Fibroblast of lung (primary cell): Measurements from ENCODE around the gene C3orf20. TPM values are rescaled to one million over a fixed set of nuclear protein-coding genes. Genes with fewer than 3 reads are reported as not detected.

Experiments
- DNase-seq, 2 donors: peaks; one replicate each; pipeline versions ENCODE4 v3.0.0 to v3.0.0-alpha.2; 2010; ENCODE audit warnings: low read depth in 2 of 2
- H2AFZ ChIP-seq: 2 replicates; pipeline ENCODE4 v1.5.1; 2012; ENCODE audit warnings: low read length, control low read depth, inconsistent platforms
- H3K27ac ChIP-seq: 2 replicates; pipeline ENCODE4 v1.5.1; 2011; ENCODE audit warnings: low read length, control low read depth; ENCODE audit not compliant: insufficient read depth
- H3K27me3 ChIP-seq: 2 replicates; pipeline ENCODE4 v1.5.1; 2011; ENCODE audit warnings: mild to moderate bottlenecking, low read length; ENCODE audit not compliant: control insufficient read depth, insufficient read depth
- H3K36me3 ChIP-seq: 2 replicates; pipeline ENCODE4 v1.5.1; 2011; ENCODE audit warnings: low read length; ENCODE audit not compliant: control insufficient read depth, insufficient read depth
- H3K4me1 ChIP-seq: 2 replicates; pipeline ENCODE4 v1.5.1; 2011; ENCODE audit warnings: low read length; ENCODE audit not compliant: control insufficient read depth, insufficient read depth; ENCODE audit errors: extremely low read depth
- H3K4me2 ChIP-seq: 2 replicates; pipeline ENCODE4 v1.5.1; 2011; ENCODE audit warnings: low read length, control low read depth; ENCODE audit not compliant: insufficient read depth; ENCODE audit errors: extremely low read depth
- H3K4me3 ChIP-seq, 4 experiments: fragments of 200-600 bp in 1 of 4; sonication (generic) in 1 of 4; replicated peaks in 1 of 4; 2 replicates each; pipeline ENCODE4 v1.5.1; 2011 to 2016; ENCODE audit warnings: low read length in 4 of 4, low read depth in 3 of 4, mild to moderate bottlenecking in 3 of 4, control low read depth in 2 of 4, inconsistent platforms in 1 of 4, mixed read lengths in 1 of 4; ENCODE audit not compliant: insufficient read depth in 1 of 4; ENCODE audit errors: control extremely low read depth in 1 of 4
- H3K79me2 ChIP-seq: 2 replicates; pipeline ENCODE4 v1.5.1; 2012; ENCODE audit warnings: mild to moderate bottlenecking, low read length, inconsistent platforms; ENCODE audit not compliant: control insufficient read depth, insufficient read depth
- H3K9ac ChIP-seq: 2 replicates; pipeline ENCODE4 v1.5.1; 2011; ENCODE audit warnings: mild to moderate bottlenecking, low read length, control low read depth; ENCODE audit not compliant: insufficient read depth
- H3K9me3 ChIP-seq: 2 replicates; pipeline ENCODE4 v1.5.1; 2012; ENCODE audit warnings: low read depth, low read length; ENCODE audit not compliant: control insufficient read depth, insufficient read depth
- H4K20me1 ChIP-seq: 2 replicates; pipeline ENCODE4 v1.5.1; 2011; ENCODE audit warnings: low read length; ENCODE audit not compliant: control insufficient read depth, insufficient read depth; ENCODE audit errors: extremely low read depth
- EZH2 ChIP-seq: IDR thresholded peaks from 2 replicates; pipeline ENCODE4 v1.5.1; 2012; ENCODE audit warnings: low read length, control low read depth, mild to moderate bottlenecking; ENCODE audit errors: missing control alignments
- polyA plus RNA-seq, 2 donors: library from polyadenylated mRNA; depleted of rRNA in 1 of 2; stranded (reverse) in 1 of 2; unstranded in 1 of 2; fragments of >200 nt; gene quantifications; 2 replicates each; pipeline ENCODE4 v1.2.1, GENCODE V29; 2011 to 2012; ENCODE audit warnings: missing spikeins in 1 of 2
- total RNA-seq: library from RNA; depleted of rRNA; stranded (reverse); fragments of >200 nt; gene quantifications from 2 replicates; pipeline ENCODE4 v1.2.1, GENCODE V29; 2014
- TF ChIP-seq, protein P1 (sequence below), 2 donors: IDR thresholded peaks in 1 of 2; conservative IDR thresholded peaks in 1 of 2; 1 replicate in 1 of 2; 2 replicates in 1 of 2; pipeline ENCODE4 v1.5.1; 2011 to 2012; ENCODE audit warnings: low read length in 2 of 2, control low read depth in 1 of 2, inconsistent platforms in 1 of 2, low read depth in 1 of 2, mild to moderate bottlenecking in 1 of 2

The C3orf20 gene
- total and polyA plus RNA-seq, 2 donors (not counting 1 experiment from before 2014, with no cell fraction given), result not detected

DNA sequence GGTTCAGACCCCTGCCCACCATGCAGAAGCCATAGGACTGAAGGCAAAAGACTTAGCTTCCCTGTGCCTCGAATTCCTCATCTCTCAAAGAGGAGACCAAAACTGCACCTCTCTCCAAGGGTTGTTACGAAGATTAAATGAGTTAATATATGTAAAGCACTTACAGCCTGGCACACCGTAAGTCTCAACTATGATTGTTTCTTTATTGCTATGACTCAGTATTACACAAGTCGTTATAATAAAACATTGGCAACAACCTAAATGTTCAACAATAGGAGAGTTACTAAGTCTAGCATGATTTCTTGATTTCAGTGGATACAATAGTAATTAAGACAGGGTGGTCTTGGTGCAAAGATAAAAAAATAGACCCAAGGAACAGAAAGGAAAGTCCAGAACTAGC, 124.2 kb downstream of the C3orf20 start:
- no peaks in the 10 kb centered on the region for H3K36me3 ChIP-seq
- H3K9me3 ChIP-seq, result no peaks in the 10 kb centered on the region
- H3K4me3 ChIP-seq, result no peak overlapping the region
- H3K4me1 ChIP-seq, result no peaks in the 10 kb centered on the region
- no peak overlapping the region for H3K27ac ChIP-seq
- H4K20me1 ChIP-seq, result no peaks in the 10 kb centered on the region
- H3K9ac ChIP-seq, result no peak overlapping the region
- TF ChIP-seq, protein P1, sequence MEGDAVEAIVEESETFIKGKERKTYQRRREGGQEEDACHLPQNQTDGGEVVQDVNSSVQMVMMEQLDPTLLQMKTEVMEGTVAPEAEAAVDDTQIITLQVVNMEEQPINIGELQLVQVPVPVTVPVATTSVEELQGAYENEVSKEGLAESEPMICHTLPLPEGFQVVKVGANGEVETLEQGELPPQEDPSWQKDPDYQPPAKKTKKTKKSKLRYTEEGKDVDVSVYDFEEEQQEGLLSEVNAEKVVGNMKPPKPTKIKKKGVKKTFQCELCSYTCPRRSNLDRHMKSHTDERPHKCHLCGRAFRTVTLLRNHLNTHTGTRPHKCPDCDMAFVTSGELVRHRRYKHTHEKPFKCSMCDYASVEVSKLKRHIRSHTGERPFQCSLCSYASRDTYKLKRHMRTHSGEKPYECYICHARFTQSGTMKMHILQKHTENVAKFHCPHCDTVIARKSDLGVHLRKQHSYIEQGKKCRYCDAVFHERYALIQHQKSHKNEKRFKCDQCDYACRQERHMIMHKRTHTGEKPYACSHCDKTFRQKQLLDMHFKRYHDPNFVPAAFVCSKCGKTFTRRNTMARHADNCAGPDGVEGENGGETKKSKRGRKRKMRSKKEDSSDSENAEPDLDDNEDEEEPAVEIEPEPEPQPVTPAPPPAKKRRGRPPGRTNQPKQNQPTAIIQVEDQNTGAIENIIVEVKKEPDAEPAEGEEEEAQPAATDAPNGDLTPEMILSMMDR (conservative IDR thresholded peaks at IDR 0.05 in 1 of 2, IDR thresholded peaks at IDR 0.05 in 1 of 2; ENCODE audit: low read depth in 1 of 2, low read length in 2 of 2), result no peak
- TF ChIP-seq EZH2, result no peak
- no peak for DNase-seq
- peaks cover 4% of the 10 kb centered on the region for H3K27me3 ChIP-seq
- no peak overlapping the region for H2AFZ ChIP-seq
- H3K4me2 ChIP-seq, result no peak overlapping the region
- H3K79me2 ChIP-seq, result no peaks in the 10 kb centered on the region

DNA sequence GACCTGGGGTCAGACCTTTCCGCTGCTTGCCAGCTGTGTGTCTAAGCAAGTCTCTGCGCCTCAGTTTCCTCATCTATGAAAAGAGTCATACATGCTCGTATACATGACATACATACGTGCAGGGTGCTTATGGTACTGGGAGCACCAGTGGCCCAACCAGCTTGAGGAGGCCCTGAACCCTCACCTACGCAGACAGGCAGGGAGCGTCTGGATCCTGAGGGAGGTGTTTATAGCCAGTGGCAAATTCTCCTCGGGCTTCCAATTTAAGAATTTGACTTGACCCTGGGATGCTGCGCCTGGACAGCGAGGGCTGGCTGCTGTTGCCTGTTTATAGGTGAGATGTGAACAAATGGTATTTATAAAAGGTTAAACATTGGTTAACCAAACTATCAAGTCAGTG, 126.1 kb downstream of the C3orf20 start:
- Histone ChIP-seq H3K36me3 (no peaks in the 10 kb centered on the region), H3K27me3 (peaks cover 4% of the 10 kb centered on the region), H3K79me2 (no peaks in the 10 kb centered on the region), H3K4me1 (no peaks in the 10 kb centered on the region), H4K20me1 (no peaks in the 10 kb centered on the region), H3K27ac (no peak overlapping the region), H3K9ac (no peak overlapping the region), H3K4me2 (no peak overlapping the region), H2AFZ (no peak overlapping the region), H3K4me3 (no peak overlapping the region), H3K9me3 (no peaks in the 10 kb centered on the region)
- no peak for DNase-seq
- TF ChIP-seq, protein P1 (conservative IDR thresholded peaks at IDR 0.05 in 1 of 2, IDR thresholded peaks at IDR 0.05 in 1 of 2; ENCODE audit: low read depth in 1 of 2, low read length in 2 of 2), result no peak
- TF ChIP-seq EZH2, result no peak

GRCh38 chr3:14801668-14802380, 126.9 kb downstream of the C3orf20 start:
- H3K79me2 ChIP-seq, result no peaks in the 10 kb centered on the region
- H3K27ac ChIP-seq, result no peak overlapping the region
- no peak overlapping the region for H3K4me3 ChIP-seq
- H2AFZ ChIP-seq, result no peak overlapping the region
- H3K9me3 ChIP-seq, result no peaks in the 10 kb centered on the region
- no peaks in the 10 kb centered on the region for H3K4me1 ChIP-seq
- H3K27me3 ChIP-seq, result peaks cover under 1% of the 10 kb centered on the region
- H3K4me2 ChIP-seq, result no peak overlapping the region
- TF ChIP-seq, protein P1 (conservative IDR thresholded peaks at IDR 0.05 in 1 of 2, IDR thresholded peaks at IDR 0.05 in 1 of 2; ENCODE audit: low read depth in 1 of 2, low read length in 2 of 2), result no peak
- TF ChIP-seq EZH2, result no peak
- no peak overlapping the region for H3K9ac ChIP-seq
- H3K36me3 ChIP-seq, result no peaks in the 10 kb centered on the region
- no peak for DNase-seq
- no peaks in the 10 kb centered on the region for H4K20me1 ChIP-seq
